ENCODE measurements around the gene FKBP5. TPM values are rescaled to one million over a fixed set of nuclear protein-coding genes. Genes with fewer than 3 reads are reported as not detected.

The FKBP5 gene
- total RNA-seq, 2 experiments from 2014 or later = 42.5 to 79.1 TPM

GRCh38 chr6:35605600-35605999, 83.1 kb downstream of the FKBP5 start:
- no peak for TF ChIP-seq CTCF (conservative IDR thresholded peaks at IDR 0.05; ENCODE audit: low read length)
- TF ChIP-seq EZH2phosphoT487 (IDR thresholded peaks at IDR 0.05; ENCODE audit: borderline replicate concordance, low read depth, low read length) = no peak
- Histone ChIP-seq H3K36me3 (ENCODE audit: insufficient read depth, low read length) (peaks cover 63% of the 10 kb centered on the region), H3K4me3 (ENCODE audit: low read depth, low read length, poor library complexity, severe bottlenecking) (no peak overlapping the region), H3K79me2 (ENCODE audit: insufficient read depth, low read depth, low read length) (no peaks in the 10 kb centered on the region), H2AFZ (ENCODE audit: low read length) (no peak overlapping the region), H3K27ac (ENCODE audit: low read depth, low read length, poor library complexity, severe bottlenecking) (no peak overlapping the region), H3K9me2 (ENCODE audit: insufficient read depth, low read length) (no peaks in the 10 kb centered on the region), H3K4me1 (ENCODE audit: insufficient read depth, low read length, poor library complexity, severe bottlenecking) (peaks cover 6% of the 10 kb centered on the region), H3K4me2 (ENCODE audit: low read length) (no peak overlapping the region), H4K20me1 (ENCODE audit: insufficient read depth, low read length) (peaks cover 5% of the 10 kb centered on the region; the same call in 1 of the 2 replicates), H3K9me3 (ENCODE audit: low read length) (no peaks in the 10 kb centered on the region)
- BruUV-seq (replicated peaks) = no TSS peak
- ChIA-PET CTCF (ENCODE audit: unreplicated experiment) (no interaction called here), POLR2A (interaction anchor here (0.6 to 1.0 kb wide), 2 partner anchors 11 to 254 kb away, joined by 3 read pairs; no protein-coding TSS in a partner anchor)
- intact Hi-C loops (cut with micrococcal nuclease; ENCODE audit: unreplicated experiment) = no loop called here
- DNase-seq (ENCODE audit: low spot score) = no peak

- Histone ChIP-seq H3K4me2 (ENCODE audit: low read length) (no peak overlapping the region), H3K9me3 (ENCODE audit: low read length) (no peaks in the 10 kb centered on the region), H3K4me3 (ENCODE audit: low read depth, low read length, poor library complexity, severe bottlenecking) (no peak overlapping the region), H3K9me2 (ENCODE audit: insufficient read depth, low read length) (no peaks in the 10 kb centered on the region), H3K27ac (ENCODE audit: low read depth, low read length, poor library complexity, severe bottlenecking) (no peak overlapping the region), H2AFZ (ENCODE audit: low read length) (no peak overlapping the region), H4K20me1 (ENCODE audit: insufficient read depth, low read length) (peaks cover 5% of the 10 kb centered on the region; the same call in 1 of the 2 replicates), H3K79me2 (ENCODE audit: insufficient read depth, low read depth, low read length) (no peaks in the 10 kb centered on the region), H3K36me3 (ENCODE audit: insufficient read depth, low read length) (peaks cover 60% of the 10 kb centered on the region), H3K4me1 (ENCODE audit: insufficient read depth, low read length, poor library complexity, severe bottlenecking) (peaks cover 6% of the 10 kb centered on the region)
- TF ChIP-seq CTCF (conservative IDR thresholded peaks at IDR 0.05; ENCODE audit: low read length) = no peak
- TF ChIP-seq EZH2phosphoT487 (IDR thresholded peaks at IDR 0.05; ENCODE audit: borderline replicate concordance, low read depth, low read length) = no peak
- DNase-seq (ENCODE audit: low spot score) = no peak
- ChIA-PET CTCF (ENCODE audit: unreplicated experiment) (no interaction called here), POLR2A (interaction anchor here (0.7 to 2.0 kb wide), 5 partner anchors 12 to 51 kb away, joined by 3 to 8 read pairs (median 4); no protein-coding TSS in a partner anchor)
- no TSS peak for BruUV-seq (replicated peaks)
- intact Hi-C loops (cut with micrococcal nuclease; ENCODE audit: unreplicated experiment) = no loop called here
These were observed 85.2 kb downstream of the FKBP5 start for GRCh38 chr6:35603326-35604202.
